Activated CD4-positive, CD25-positive, alpha-beta regulatory T cell treated with anti-CD3 and anti-CD28 coated beads, Interleukin-2, amount 50 U/mL, for 16 hours (primary cell): ENCODE results near the gene SYCP3.
"Not testable (repeated sequence)": the region's sequence is repeated elsewhere in the genome, so short reads cannot be mapped to it uniquely, and the experiment has no call there.

ENCODE experiments used
- DNase-seq: peaks from one replicate; pipeline ENCODE4 v3.0.0-alpha.2; 2020; ENCODE audit warnings: low read depth, low spot score

SYCP3 gene

DNA sequence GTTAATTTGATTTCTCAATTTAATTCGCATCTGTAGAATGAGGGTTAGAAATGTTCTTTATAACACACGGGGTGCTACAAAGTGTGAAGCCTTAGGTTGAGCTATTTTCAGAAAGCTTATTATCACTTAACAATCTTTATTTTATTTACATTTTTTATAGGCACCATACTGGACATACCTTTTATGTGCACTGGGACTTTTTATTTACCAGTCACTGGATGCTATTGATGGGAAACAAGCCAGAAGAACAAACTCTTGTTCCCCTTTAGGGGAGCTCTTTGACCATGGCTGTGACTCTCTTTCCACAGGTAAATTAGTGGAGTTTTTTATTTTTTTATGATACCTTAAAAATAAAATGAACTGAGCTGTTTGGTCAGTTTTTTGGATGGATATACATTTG, 25.3 kb downstream of the SYCP3 start:
- no peak for DNase-seq

DNA sequence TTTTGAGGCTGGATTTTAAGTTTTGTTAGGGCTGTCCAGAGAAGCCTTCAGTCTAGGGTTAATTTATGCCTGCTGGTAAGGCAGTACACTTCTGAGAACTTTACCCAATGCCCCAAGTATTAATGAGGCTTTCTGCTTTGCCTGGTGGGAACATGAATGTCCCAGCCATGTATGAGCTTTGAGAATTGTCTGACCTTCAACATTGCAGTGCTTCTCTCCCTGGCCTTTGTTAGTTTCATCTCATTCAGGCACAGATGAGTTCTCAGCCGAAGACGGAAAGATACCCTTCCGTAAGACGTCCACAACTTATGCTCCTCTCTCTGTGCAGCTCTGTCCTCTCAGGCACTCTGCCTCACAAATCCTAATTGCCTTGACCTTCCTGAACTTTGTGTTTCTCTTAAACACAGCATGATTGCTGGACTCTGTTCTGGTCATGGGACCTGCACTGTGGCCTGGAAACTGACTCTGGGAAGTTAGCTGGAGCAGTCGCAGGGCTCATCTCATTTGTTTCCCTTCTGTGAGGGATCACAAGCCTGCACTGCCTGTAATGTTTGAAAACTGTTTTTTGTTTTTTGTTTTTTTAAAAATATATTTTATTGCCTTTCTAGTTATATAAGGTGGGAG, 26.1 kb downstream of the SYCP3 start:
- no peak for DNase-seq

DNA sequence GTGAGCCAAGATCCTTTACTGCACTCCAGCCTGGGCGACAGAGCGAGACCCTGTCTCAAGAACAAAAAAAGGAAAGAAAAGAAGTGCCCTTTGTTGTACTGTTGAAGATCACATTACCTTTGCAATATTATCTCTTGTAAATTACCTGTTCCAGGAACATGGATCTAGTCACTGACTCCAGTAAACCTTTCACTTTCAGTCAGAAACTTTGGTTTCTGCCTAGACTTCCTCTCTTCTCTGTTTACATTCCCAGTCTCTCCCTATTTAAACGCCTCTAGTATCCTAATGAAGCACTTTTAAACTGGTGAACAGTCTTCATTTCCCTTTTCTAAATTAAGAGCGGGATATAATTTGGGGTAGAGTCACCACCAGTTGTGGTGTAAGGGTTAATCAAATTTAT, 29.0 kb downstream of the SYCP3 start:
- DNase-seq: no peak

DNA sequence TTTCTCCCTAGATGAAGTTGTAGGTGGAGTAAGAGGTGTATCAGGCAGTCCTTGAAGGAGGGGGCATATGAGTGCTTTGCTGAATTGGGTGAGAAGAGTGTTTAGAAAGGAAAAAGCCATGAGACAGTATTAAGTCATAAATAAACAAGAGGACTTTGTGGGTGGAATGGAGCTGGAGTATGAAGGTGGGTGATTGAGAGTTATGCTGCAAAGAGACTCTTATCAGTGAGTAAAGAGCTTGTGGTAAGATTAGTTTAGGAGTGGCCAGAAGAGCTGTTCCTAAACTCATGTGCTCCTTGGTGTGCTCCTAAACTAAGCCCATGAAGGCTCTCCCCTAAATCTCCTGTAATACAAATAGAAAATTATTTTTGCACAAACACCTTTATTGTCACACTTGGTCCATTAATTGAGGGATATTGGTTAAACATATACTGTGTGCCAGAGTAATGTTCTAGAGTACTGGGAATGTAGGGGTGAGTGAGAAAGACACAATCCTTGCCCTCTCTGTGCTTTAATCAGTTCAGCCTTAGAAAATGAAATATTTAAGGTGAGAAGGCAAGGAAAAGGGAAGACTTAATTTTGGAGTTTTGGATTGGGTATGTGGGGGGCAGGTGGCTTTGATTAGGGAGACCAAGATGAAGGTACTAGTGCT, 32.0 kb downstream of the SYCP3 start:
- DNase-seq: no peak

DNA sequence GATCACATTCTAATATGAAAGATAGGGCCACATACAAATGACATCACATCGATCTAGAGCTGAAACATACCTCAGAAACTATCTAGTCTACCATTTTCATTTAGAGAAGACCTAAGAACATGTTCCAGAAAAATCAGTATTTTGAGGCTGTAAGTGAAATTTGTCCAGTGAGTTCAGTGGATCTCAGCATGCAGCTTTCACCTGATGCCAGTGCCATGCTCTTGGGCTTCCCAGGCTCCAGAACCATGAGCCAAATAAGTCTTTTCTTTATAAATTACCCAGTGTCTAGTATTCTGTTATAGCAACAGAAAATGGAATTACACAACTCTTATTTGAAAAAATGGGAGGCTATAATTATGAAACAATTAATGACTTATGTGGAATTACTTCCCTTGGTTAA, 32.9 kb downstream of the SYCP3 start:
- DNase-seq: no peak

DNA sequence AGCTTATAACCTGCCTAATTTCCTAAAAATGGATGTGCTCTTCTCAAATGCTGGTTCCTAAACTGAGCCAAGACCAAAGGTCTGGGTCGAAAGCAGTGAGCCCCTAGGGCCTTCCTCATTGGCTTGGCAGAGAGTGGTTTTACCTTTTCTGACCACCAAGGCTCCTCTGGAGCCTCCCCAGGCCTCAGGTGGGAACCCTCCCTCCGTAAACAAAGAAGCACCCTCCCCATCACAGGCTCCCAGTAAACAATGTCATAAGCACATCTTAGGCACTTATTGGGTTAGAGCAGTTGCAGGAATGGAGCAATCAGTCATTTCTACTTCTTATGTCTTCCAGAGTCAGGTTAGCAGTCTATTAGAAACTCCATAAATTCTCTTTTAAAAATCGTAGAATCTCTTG, 35.8 kb downstream of the SYCP3 start:
- DNase-seq: no peak

DNA sequence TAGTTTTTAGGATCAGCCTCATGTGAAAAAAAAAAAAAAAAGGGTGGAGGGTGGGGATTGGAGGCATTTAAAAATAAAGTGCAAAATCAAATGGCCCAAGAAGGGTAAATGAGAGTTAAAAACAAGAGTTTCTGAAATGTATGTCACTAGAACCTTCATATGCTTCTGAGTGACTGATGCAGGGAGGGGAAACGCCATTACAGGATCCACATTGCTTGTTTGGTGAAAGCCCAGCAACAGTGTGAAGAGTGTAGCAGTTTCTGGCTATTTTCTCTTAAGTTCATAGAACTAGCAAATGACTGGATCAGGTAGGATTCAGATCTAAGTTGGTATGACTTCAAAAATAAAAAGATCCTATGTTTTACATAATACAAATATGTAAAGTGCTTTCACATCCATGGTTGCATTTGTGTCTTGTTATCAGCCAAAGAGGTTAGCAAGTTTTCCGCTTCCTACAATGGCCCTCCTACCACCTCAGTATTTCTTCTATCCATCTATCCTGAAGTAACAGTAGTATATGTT, 38.9 kb downstream of the SYCP3 start:
- no peak for DNase-seq

DNA sequence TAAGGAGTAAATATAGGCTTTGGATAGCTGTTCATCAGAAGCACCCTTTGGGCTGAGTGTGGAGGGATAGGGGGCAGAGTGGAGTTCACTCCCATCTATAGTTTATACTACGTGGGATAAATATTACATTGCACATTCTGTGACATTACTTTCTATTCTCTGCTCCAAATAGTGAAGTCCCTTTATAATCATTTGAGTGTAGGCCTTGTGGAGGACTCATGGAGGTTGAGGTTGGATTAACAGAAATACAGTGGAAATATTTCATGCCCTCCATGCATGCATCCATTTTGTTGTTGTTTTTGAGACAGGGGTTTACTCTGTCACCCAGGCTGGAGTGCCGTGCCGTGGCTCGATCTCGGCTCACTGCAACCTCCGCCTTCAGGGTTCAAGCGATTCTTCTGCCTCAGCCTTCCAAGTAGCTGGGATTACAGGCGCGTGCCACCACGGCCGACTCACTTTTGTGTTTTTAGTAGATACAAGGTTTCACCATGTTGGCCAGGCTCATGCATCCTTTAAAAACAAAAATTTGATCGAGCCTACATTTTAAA, 40.4 kb downstream of the SYCP3 start:
- DNase-seq: no peak

DNA sequence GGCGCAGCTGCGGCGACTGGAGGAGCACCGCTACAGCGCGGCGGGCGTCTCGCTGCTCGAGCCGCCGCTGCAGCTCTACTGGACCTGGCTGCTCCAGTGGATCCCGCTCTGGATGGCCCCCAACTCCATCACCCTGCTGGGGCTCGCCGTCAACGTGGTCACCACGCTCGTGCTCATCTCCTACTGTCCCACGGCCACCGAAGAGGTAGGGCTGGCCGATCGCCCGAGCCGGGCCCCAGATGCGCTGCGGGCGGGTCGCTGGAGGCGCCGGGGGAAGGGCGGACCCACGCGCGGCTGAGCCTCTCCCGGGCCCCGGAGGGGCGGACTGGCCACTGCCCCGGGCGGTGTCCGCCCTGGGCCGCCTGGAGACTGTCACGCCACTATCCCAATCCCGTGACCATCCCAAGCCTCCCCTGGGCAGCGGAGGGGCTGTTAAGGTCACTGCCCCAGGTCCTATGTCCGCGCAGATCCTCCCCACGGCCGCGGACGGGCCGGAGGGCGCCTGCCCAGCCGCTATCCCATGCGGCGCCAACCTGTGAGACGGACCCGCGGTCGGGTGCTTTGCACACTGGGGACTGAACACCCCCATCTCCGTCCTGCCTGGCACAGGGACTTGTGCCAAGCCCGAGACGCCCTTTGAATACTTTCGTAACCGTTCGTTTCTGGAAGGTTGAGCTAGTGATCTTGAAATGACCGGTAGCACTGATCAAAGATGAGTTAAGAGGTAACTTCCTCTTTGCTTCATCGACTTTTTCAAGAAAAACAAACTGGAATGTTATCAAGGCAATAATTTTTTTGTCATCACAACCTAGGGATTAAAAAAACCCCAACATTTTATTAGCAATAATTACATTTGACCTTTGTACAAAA, 41.1 kb downstream of the SYCP3 start:
- no peak for DNase-seq

DNA sequence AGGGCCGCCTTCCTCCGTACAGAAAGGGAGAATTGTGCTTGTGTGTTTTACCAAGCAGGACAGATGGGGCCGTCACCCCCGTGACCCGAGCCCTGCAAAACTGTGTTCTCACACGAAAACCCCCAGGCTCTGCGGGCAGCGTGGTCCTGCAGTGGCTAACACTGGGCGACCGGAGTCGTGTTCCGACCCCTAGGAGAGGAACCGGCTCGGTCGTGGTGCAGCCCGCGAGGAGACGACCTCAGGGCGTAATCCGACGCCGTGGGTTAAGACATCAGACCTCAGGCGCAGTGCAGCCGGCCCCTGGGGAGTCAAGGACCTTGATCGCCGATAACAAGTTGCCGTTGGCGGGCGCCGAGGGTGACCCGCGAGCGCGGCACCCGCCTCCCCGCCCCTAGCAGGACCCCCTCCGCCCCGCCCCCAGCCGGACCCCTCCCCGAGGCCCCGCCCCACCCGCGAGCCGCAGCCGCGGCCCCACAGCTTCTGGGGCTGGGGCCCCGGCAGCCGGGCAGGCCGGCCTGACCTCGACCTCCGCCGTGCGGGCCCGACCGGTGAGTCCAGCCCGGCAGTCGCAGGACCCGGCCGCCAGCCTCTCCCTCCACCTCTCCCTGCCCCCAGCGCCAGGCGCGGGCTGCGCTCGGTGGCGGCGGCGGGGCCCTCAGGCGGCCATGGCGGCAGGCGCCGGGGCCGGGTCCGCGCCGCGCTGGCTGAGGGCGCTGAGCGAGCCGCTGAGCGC, 41.9 kb downstream of the SYCP3 start, which contains the start of gene CHPT1:
Gene CHPT1, plus strand, starts transcription at position 444 of the 733 bp plus-strand sequence. Its CDS starts 222 bp downstream, at position 666.
- DNase-seq: peak; percentile 14

DNA sequence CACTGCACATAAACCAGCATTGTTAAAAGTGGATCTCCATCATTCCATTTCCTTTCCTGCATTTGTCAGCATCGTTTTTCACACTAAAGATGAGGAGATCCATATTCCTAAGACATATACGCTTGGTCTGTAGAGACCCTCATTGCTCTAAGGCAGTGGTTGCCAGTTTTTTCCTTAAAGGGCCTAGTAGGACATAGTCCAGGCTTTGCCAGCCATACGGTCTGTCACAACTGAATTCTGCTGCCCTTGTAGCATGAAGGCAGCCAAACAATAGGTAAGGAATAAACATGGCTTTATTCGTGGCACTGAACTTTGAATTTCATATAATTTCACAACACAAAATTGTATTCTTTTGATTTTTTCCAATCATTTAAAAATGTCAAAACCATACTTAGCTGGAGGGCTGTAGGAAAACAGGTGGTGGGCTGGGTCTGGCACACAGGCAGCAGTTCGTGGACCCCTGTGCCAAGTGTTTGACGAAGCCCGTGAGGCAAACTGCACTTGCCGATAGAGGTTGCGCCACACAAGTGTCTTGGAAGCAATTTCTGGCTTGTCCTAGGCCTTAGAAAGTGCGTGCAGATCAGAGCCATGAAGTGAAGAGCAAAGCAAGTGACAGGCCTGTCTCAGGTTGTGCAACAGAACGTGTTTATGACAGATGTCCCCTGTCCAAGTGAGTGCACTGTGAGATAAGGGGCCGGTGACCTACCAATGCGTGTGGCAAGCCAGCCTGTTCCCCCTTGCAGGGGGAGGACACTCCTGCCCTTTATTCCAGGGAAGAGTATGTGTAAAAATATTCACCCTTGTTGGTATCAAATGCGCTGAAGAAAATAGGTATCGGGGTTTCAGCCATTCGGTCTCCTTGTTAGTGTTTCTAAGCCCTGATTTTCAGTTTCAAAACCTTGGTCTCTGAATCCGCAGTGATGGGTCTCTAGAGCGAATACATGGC, 42.7 kb downstream of the SYCP3 start:
- no peak for DNase-seq

DNA sequence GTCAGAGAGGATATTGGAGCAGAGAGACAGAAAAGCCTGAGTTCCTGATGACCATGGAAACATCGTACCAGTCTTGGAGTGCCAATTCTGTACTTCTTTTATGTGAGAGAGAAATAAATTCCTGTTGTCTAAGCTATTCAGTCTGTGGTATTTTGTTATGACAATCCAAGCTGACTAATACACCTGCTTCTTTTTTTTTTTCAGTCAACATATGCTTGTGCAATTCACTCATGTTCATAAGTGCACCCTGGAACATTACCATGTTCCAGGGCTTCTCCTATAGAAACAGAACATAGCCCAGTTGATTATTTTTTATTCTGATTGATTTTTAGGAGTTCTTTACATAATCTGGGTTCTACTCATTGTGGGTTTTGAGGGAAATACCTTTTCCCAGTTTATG, 43.6 kb downstream of the SYCP3 start:
- DNase-seq: no peak

DNA sequence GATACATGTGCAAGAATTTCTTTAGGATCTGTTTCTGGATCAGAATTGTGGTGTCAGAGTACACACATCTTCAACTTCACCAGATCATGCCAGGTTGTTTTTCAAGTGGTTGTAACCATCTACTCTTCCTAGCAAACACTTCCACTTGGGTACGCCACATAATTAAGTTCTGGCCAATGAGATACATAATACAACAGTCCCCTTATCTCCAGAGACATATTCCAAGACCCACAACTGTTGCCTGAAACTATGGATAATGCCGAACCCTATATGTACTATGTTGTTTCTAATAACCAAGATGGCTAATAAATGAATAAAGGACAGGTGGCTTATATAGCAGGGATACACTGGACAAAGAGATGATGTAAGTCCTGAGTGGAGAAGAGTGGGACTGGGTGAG, 44.3 kb downstream of the SYCP3 start:
- no peak for DNase-seq

DNA sequence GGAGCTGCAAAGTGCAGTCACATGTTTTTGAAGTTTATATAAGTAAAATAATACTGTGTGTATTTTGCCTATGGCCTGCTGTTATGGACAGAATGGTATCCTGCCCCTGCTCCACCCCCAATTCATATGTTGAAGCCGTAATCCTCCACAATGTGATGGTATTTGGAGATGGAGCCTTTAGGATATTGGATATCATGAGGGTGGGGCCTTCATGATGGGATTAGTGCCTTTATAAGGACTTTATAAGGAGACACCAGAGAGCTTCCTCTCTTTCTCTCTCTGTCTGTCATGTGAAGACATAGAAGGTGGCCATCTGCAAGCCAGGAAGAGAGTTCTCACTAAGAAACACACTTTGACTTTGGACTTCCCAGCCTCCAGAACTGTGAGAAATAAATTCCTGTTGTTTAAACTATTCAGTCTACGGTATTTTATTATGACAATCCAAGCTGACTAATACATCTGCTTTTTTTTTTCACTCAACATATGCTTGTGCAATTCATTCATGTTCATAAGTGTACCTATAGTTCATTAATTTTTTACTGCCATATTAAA, 44.9 kb downstream of the SYCP3 start:
- no peak for DNase-seq

DNA sequence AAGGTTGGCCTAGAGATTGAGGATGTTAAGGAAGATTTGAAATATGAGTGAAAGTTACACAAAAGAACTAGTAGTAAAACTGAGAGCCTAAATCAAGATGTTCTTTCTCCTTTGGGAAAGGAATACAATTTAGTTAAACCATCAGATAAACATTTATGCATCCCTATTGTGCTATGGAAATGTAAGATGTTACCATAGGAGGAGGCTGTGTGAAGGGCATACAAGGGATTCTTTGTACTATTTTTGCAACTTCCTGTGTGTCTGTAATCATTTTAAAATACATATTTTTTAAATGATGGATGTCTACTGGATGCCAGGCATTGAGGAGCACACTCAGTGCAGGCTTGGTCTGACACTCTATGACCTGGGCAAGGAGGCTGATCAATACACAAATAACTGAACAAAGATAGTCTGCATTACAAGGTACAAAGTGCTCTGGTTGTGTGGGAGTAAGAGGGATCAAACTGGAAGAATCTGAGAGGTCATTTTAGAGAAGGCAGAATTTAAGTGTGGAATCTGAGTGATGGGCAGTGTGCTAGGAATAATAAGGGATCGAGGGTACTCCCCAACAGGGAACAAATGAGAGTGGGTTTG, 47.7 kb downstream of the SYCP3 start:
- no peak for DNase-seq

DNA sequence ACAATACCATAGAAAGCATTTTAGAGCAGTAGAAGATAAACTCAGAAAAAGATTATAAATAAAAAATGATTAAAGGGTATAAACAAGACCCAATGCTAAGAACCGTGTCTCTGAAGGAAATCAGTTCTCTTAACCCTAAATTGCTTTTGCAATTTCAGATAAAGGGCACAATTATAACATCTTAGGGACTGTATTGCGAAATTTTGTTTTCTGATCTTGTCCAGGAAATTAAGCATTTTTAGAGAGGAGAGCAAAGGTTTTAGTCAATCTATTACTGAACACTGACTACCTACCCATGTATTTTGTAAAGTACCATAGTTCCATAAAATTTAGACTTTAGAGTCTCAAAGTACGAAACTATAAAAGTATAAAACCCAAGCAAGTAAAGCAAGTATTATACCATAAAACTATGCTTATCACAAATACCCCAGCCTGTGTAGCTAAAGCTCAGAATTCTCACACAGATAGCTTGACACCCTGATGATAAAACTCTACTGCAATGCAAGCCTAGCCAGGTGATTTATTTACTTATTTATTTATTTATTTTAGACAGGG, 48.6 kb downstream of the SYCP3 start:
- DNase-seq: no peak

DNA sequence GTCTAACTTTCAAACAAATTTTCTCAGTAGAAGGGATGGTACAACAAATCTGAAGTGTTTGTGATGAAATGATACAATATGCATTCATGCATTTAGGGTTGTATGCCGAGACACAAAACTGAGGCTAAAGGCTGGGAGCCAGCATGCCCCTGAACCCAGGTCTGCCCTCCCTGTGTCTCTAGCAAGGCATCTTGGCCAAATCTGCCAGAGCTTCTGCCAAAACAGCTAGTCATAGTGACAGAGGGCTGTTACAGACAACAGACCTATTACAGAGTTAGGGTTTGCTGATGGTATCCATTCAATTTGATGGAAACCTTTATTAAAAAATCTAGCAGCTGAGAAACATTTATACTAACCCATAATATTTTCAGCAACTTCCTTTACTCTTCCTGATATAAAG, 53.1 kb downstream of the SYCP3 start:
- no peak for DNase-seq

DNA sequence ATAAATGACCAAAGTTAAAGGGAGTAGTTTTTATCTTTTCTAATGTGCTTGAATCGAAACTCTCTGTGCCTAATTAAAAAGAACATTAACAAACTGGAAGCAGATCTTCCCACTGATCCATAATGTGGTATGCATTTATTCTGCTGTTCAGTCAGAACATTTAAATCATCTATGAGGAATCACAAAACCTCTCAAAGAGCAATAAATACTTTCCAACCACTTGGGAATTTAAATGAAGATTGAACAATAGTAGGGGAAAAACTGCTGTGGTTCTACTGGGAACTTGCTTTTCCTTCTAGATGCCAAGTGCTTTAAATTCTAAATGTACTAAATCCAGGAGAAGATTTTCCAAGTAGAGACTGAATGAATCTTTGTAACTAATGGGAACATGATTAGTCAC, 54.2 kb downstream of the SYCP3 start:
- DNase-seq: no peak

DNA sequence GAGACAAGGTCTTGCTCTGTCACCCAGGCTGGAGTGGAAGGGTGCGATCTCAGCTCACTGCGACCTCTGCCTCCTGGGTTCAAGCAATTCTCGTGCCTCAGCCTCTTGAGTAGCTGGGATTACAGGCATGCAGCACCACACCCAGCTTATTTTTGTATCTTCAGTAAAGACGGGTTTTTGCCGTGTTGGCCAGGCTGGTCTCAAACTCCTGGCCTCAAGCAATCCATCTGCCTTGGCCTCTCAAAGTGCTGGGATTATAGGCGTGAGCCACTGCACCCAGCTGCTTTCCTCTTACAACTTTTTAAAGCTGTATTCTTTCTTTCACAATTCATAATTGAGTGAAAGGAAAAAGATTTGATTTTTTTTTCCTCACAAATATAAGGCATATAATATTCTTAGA, 57.6 kb downstream of the SYCP3 start:
- DNase-seq: not testable (repeated sequence)
